GM12878 (cell line): ENCODE measurements around the gene TTI1. TPM values are rescaled to one million over a fixed set of nuclear protein-coding genes. Genes with fewer than 3 reads are reported as not detected.

ENCODE experiments used
- ATF7 ChIP-seq: fragments of 450-650 bp; IDR thresholded peaks from 2 replicates; pipeline ENCODE4 v1.6.1; 2016; ENCODE audit warnings: low read depth, mild to moderate bottlenecking
- CBX3 ChIP-seq: fragments of 200-600 bp; sonication (generic); IDR thresholded peaks from 2 replicates; pipeline ENCODE4 v1.6.1; 2016; ENCODE audit warnings: low read depth, borderline replicate concordance
- EED ChIP-seq: sonication (generic); IDR thresholded peaks from 2 replicates; pipeline ENCODE4 v1.6.1; 2016; ENCODE audit warnings: antibody characterized with exemption, low read depth
- EGR1 ChIP-seq, 2 experiments: IDR thresholded peaks; 1 replicate in 1 of 2; 2 replicates in 1 of 2; pipeline ENCODE4 v1.6.1; 2011 to 2012; ENCODE audit warnings: low read depth in 2 of 2, low read length in 2 of 2, borderline replicate concordance in 1 of 2, mild to moderate bottlenecking in 1 of 2, moderate library complexity in 1 of 2
- FOXK2 ChIP-seq: fragments of 450-650 bp; IDR thresholded peaks from 2 replicates; pipeline ENCODE4 v1.6.1; 2017; ENCODE audit warnings: mild to moderate bottlenecking, moderate library complexity
- IKZF2 ChIP-seq, 2 experiments: fragments of 450-650 bp; IDR thresholded peaks; 2 replicates each; pipeline ENCODE4 v1.6.1; 2017; ENCODE audit warnings: mild to moderate bottlenecking in 2 of 2, moderate library complexity in 2 of 2
- LARP7 ChIP-seq: fragments of 450-650 bp; IDR thresholded peaks from 2 replicates; pipeline ENCODE4 v1.6.1; 2017; ENCODE audit warnings: mild to moderate bottlenecking
- MAX ChIP-seq: IDR thresholded peaks from 2 replicates; pipeline ENCODE4 v1.6.1; 2012; ENCODE audit warnings: low read depth, low read length, improper control_type of control experiment
- MLLT1 ChIP-seq: fragments of 450-650 bp; IDR thresholded peaks from 2 replicates; pipeline ENCODE4 v1.6.1; 2016; ENCODE audit warnings: mild to moderate bottlenecking
- MYB ChIP-seq: fragments of 150-350 bp; IDR thresholded peaks from 2 replicates; pipeline ENCODE4 v1.6.1; 2014; ENCODE audit warnings: mild to moderate bottlenecking, low read depth, low read length, borderline replicate concordance
- MYC ChIP-seq: IDR thresholded peaks from 2 replicates; pipeline ENCODE4 v1.6.1; 2011; ENCODE audit warnings: mild to moderate bottlenecking, low read length, moderate library complexity, inconsistent platforms; ENCODE audit not compliant: insufficient read depth, insufficient replicate concordance, insufficient read length, severe bottlenecking
- PAX5 ChIP-seq: IDR thresholded peaks from 2 replicates; pipeline ENCODE4 v1.6.1; 2011; ENCODE audit warnings: low read depth, low read length, borderline replicate concordance
- PKNOX1 ChIP-seq: fragments of 450-650 bp; IDR thresholded peaks from 2 replicates; pipeline ENCODE4 v1.6.1; 2016; ENCODE audit warnings: mild to moderate bottlenecking
- RAD51 ChIP-seq: fragments of 450-650 bp; IDR thresholded peaks from 2 replicates; pipeline ENCODE4 v1.6.1; 2016; ENCODE audit warnings: moderate library complexity, mild to moderate bottlenecking, inconsistent platforms
- USF1 ChIP-seq: IDR thresholded peaks from 2 replicates; pipeline ENCODE4 v1.6.1; 2011; ENCODE audit warnings: borderline replicate concordance, low read depth, mild to moderate bottlenecking, moderate library complexity, mixed read lengths, low read length; ENCODE audit not compliant: insufficient read depth; ENCODE audit errors: extremely low read length
- USF2 ChIP-seq: IDR thresholded peaks from 2 replicates; pipeline ENCODE4 v1.6.1; 2011; ENCODE audit warnings: low read depth, low read length, improper control_type of control experiment, borderline replicate concordance
- polyA plus RNA-seq, 11 experiments: library from polyadenylated mRNA; depleted of rRNA in 4 of 11; unstranded in 6 of 11; stranded (reverse) in 5 of 11; fragments of >200 nt; fragmentation: Nextera tagmentation in 4 of 11; fragmentation: Illumina TruSeq in 1 of 11; extraction: Ambion mirVana in 4 of 11; extraction: Trizol in 1 of 11; gene quantifications; 1 replicate in 1 of 11; 2 replicates in 10 of 11; pipeline versions ENCODE4 v1.2.1 to v1.2.3, GENCODE V29; 2011 to 2016; ENCODE audit warnings: inconsistent platforms in 2 of 11, missing spikeins in 2 of 11, low read depth in 1 of 11
- total RNA-seq, 4 experiments: library from RNA; depleted of rRNA in 3 of 4; stranded (reverse); fragments of >200 nt in 3 of 4; fragmentation: Illumina TruSeq in 1 of 4; extraction: Trizol in 1 of 4; gene quantifications; 2 replicates each; pipeline versions ENCODE4 v1.2.1 to v1.2.3, GENCODE V29; 2013 to 2021

TTI1 gene
- total and polyA plus RNA-seq, 10 of the 15 experiments (the other 5 are each of a cell fraction or from before 2014, with no cell fraction given) = 5.3 to 44.6 (median 24.9) TPM

GRCh38 chr20:38032585-38033329 lies 499 bp downstream of the TTI1 start (continued):
- TF ChIP-seq MAX (peak; percentile 66; the same call in 1 of the 2 replicates), USF2 (peak; percentile 69; the same call in 1 of the 2 replicates), PKNOX1 (peak; percentile 38; the same call in 1 of the 2 replicates), MYB (no peak), EGR1 (IDR thresholded peaks at IDR 0.05; ENCODE audit: borderline replicate concordance in 1 of 2, low read depth in 2 of 2, low read length in 2 of 2) (0 out of 3 replicates have a peak, but pooled peaks of 1 of the 2 experiments have one; percentile 50), IKZF2 (IDR thresholded peaks at IDR 0.05) (peak in 1 of 2 experiments; percentile 41; a peak in 2 of 4 replicates), CBX3 (no peak), PAX5 (0 out of 2 replicates have a peak, but pooled peaks have one; percentile 23), MLLT1 (peak; percentile 77; the same call in 1 of the 2 replicates), MYC (no peak), USF1 (peak; percentile 82), RAD51 (peak; percentile 93), LARP7 (peak; percentile 15; the same call in 1 of the 2 replicates), FOXK2 (peak; percentile 97), ATF7 (peak; percentile 99), EED (no peak)
